IMR-90 (cell line): Measurements from ENCODE around the gene TEKT4. TPM values are rescaled to one million over a fixed set of nuclear protein-coding genes. Genes with fewer than 3 reads are reported as not detected.

ENCODE experiments used
- ATAC-seq: fragments of 200-7000 bp; cut with Tn5 transposase; 2 replicates; pipeline ENCODE4 v1.9.1; 2020; ENCODE audit warnings: low read depth, mild to moderate bottlenecking, moderate library complexity
- BruUV-seq: library from RNA; stranded (reverse); fragments of 400-500 nt; replicated peaks from 2 replicates; lab custom pipeline; 2021; lab: Mats Ljungman, UMichigan
- CTCF ChIA-PET: fragments of 300-600 bp; formaldehyde crosslinking; extraction: SDS; loops from one replicate; lab custom pipeline; 2021; ENCODE audit warnings: antibody characterized with exemption; lab: Yijun Ruan, JAX
- POLR2A ChIA-PET: fragments of 300-600 bp; sonication (Branson Sonifier 250); formaldehyde crosslinking; loops from one replicate; lab custom pipeline; 2022; ENCODE audit warnings: antibody characterized with exemption; ENCODE audit not compliant: unreplicated experiment; lab: Charles Lee
- DNase-seq: peaks from one replicate; pipeline ENCODE4 v3.0.0; 2013
- H2AFZ ChIP-seq: replicated peaks from 2 replicates; pipeline ENCODE3; 2013; ENCODE audit warnings: low read length, mild to moderate bottlenecking; ENCODE audit not compliant: poor library complexity
- H2AK5ac ChIP-seq: 2 replicates; pipeline ENCODE4 v1.6.1; 2013; ENCODE audit warnings: low read depth, low read length, inconsistent platforms
- H2AK9ac ChIP-seq: replicated peaks from 2 replicates; pipeline ENCODE3; 2013; ENCODE audit warnings: mild to moderate bottlenecking, low read depth, low read length, moderate library complexity; ENCODE audit not compliant: poor library complexity
- H2BK120ac ChIP-seq: 2 replicates; pipeline ENCODE4 v1.6.1; 2013; ENCODE audit warnings: low read depth, low read length, inconsistent platforms
- H2BK15ac ChIP-seq: 3 replicates; pipeline ENCODE4 v1.6.1; 2013; ENCODE audit warnings: low read depth, low read length, inconsistent platforms
- H2BK20ac ChIP-seq: 2 replicates; pipeline ENCODE4 v1.6.1; 2013; ENCODE audit warnings: low read depth, mild to moderate bottlenecking, inconsistent platforms, low read length, moderate library complexity
- H2BK5ac ChIP-seq: 2 replicates; pipeline ENCODE4 v1.6.1; 2013; ENCODE audit warnings: mild to moderate bottlenecking, low read depth, low read length, inconsistent platforms; ENCODE audit not compliant: poor library complexity, severe bottlenecking
- H3K14ac ChIP-seq: replicated peaks from 2 replicates; pipeline ENCODE4 v1.6.1; 2013; ENCODE audit warnings: low read depth, low read length, inconsistent platforms
- H3K18ac ChIP-seq: 2 replicates; pipeline ENCODE4 v1.6.1; 2013; ENCODE audit warnings: low read depth, low read length, control low read depth
- H3K23ac ChIP-seq: 2 replicates; pipeline ENCODE4 v1.6.1; 2013; ENCODE audit warnings: low read depth, low read length, inconsistent platforms
- H3K27ac ChIP-seq: 2 replicates; pipeline ENCODE4 v1.5.1; 2013; ENCODE audit warnings: mild to moderate bottlenecking, control low read depth, low read length; ENCODE audit not compliant: insufficient read depth
- H3K27me3 ChIP-seq: 2 replicates; pipeline ENCODE4 v1.6.1; 2013; ENCODE audit warnings: low read length; ENCODE audit not compliant: control insufficient read depth, insufficient read depth
- H3K36me3 ChIP-seq: 2 replicates; pipeline ENCODE4 v1.6.1; 2013; ENCODE audit warnings: low read length, mixed read lengths; ENCODE audit not compliant: control insufficient read depth, insufficient read depth
- H3K4ac ChIP-seq: 2 replicates; pipeline ENCODE4 v1.6.1; 2013; ENCODE audit warnings: low read depth, low read length, inconsistent platforms
- H3K4me1 ChIP-seq: 2 replicates; pipeline ENCODE4 v1.6.1; 2013; ENCODE audit warnings: low read length, mixed read lengths; ENCODE audit not compliant: control insufficient read depth, insufficient read depth
- H3K4me2 ChIP-seq: 2 replicates; pipeline ENCODE4 v1.6.1; 2013; ENCODE audit warnings: low read depth, mild to moderate bottlenecking, control low read depth, low read length, moderate library complexity
- H3K4me3 ChIP-seq: 2 replicates; pipeline ENCODE4 v1.5.1; 2013; ENCODE audit warnings: low read depth, mild to moderate bottlenecking, control low read depth, low read length, moderate library complexity; ENCODE audit not compliant: insufficient read depth
- H3K56ac ChIP-seq: 2 replicates; pipeline ENCODE4 v1.6.1; 2013; ENCODE audit warnings: low read length, inconsistent platforms; ENCODE audit not compliant: insufficient read depth; ENCODE audit errors: extremely low read depth
- H3K79me1 ChIP-seq, 2 experiments: 2 replicates each; pipeline ENCODE4 v1.6.1; 2013; ENCODE audit warnings: low read length in 2 of 2, inconsistent platforms in 1 of 2, low read depth in 1 of 2
- H3K9ac ChIP-seq: 2 replicates; pipeline ENCODE4 v1.6.1; 2013; ENCODE audit warnings: low read depth, low read length, control low read depth
- H3K9me1 ChIP-seq: 2 replicates; pipeline ENCODE4 v1.6.1; 2013; ENCODE audit warnings: low read length, inconsistent platforms; ENCODE audit not compliant: insufficient read depth
- H3K9me3 ChIP-seq: 2 replicates; pipeline ENCODE4 v1.6.1; 2013; ENCODE audit warnings: low read length; ENCODE audit not compliant: control insufficient read depth, insufficient read depth
- H4K20me1 ChIP-seq: 2 replicates; pipeline ENCODE4 v1.6.1; 2013; ENCODE audit warnings: low read length, inconsistent platforms; ENCODE audit not compliant: insufficient read depth
- H4K5ac ChIP-seq: 2 replicates; pipeline ENCODE4 v1.6.1; 2013; ENCODE audit warnings: mild to moderate bottlenecking, low read depth, low read length, control low read depth
- H4K8ac ChIP-seq, 2 experiments: 2 replicates each; pipeline ENCODE4 v1.6.1; 2013; ENCODE audit warnings: low read depth in 2 of 2, low read length in 2 of 2, control low read depth in 1 of 2, inconsistent platforms in 1 of 2
- H4K91ac ChIP-seq: 2 replicates; pipeline ENCODE4 v1.6.1; 2013; ENCODE audit warnings: low read depth, low read length, inconsistent platforms; ENCODE audit not compliant: insufficient read depth
- CHD1 ChIP-seq: IDR thresholded peaks from 2 replicates; pipeline ENCODE4 v1.6.1; 2012; ENCODE audit warnings: low read depth, low read length, improper control_type of control experiment
- MAFK ChIP-seq: IDR thresholded peaks from 2 replicates; pipeline ENCODE4 v1.6.1; 2012; ENCODE audit warnings: low read depth, low read length, improper control_type of control experiment
- MXI1 ChIP-seq: IDR thresholded peaks from 2 replicates; pipeline ENCODE4 v1.6.1; 2012; ENCODE audit warnings: low read depth, mild to moderate bottlenecking, low read length, moderate library complexity, borderline replicate concordance
- POLR2A ChIP-seq: IDR thresholded peaks from 2 replicates; pipeline ENCODE4 v1.6.1; 2012; ENCODE audit warnings: mild to moderate bottlenecking, low read depth, low read length
- RFX5 ChIP-seq: IDR thresholded peaks from 2 replicates; pipeline ENCODE4 v1.8.0; 2012; ENCODE audit warnings: low read depth, mild to moderate bottlenecking, low read length, moderate library complexity
- SMC3 ChIP-seq: fragments of 150-350 bp; IDR thresholded peaks from 2 replicates; pipeline ENCODE4 v1.6.1; 2016; ENCODE audit warnings: low read depth, mild to moderate bottlenecking, antibody characterized with exemption, low read length, moderate library complexity
- WGBS, 2 experiments: methylation state at CpG; one replicate each; pipeline versions ENCODE4 v1.1.5 to v1.1.7; 2013; ENCODE audit warnings: missing lambda C conversion rate in 2 of 2; ENCODE audit not compliant: insufficient read length in 1 of 2; ENCODE audit errors: extremely low coverage in 2 of 2; 5-methylcytosine and 5-hydroxymethylcytosine counted together
- dilution Hi-C: fragments of 300-500 bp; cut with HindIII; formaldehyde crosslinking; loops from one replicate; pipeline ENCODE4 v1.14.3; 2018; ENCODE audit warnings: low sequenced_read_pairs; ENCODE audit not compliant: unreplicated experiment
- in situ Hi-C: fragments of 300-500 bp; cut with MboI; formaldehyde crosslinking; loops from 3 replicates; pipeline ENCODE4 v1.14.3; 2019; ENCODE audit warnings: low sequenced_read_pairs, inconsistent platforms, mixed read lengths
- intact Hi-C: fragments of 100-400 bp; cut with micrococcal nuclease; formaldehyde crosslinking; loops from 2 replicates; pipeline ENCODE4 v1.10.0; 2022
- polyA plus RNA-seq, 3 experiments: library from polyadenylated mRNA; depleted of rRNA; stranded (reverse); fragments of >200 nt; gene quantifications; 2 replicates each; pipeline ENCODE4 v1.2.3, GENCODE V29; 2012; ENCODE audit warnings: low replicate concordance in 1 of 3
- total RNA-seq: library from RNA; depleted of rRNA; stranded (reverse); fragments of >200 nt; gene quantifications from 2 replicates; pipeline ENCODE4 v1.2.3, GENCODE V29; 2012

TEKT4 gene
- total and polyA plus RNA-seq, 2 of the 4 experiments (the other 2 are of a cell fraction), result not detected

DNA sequence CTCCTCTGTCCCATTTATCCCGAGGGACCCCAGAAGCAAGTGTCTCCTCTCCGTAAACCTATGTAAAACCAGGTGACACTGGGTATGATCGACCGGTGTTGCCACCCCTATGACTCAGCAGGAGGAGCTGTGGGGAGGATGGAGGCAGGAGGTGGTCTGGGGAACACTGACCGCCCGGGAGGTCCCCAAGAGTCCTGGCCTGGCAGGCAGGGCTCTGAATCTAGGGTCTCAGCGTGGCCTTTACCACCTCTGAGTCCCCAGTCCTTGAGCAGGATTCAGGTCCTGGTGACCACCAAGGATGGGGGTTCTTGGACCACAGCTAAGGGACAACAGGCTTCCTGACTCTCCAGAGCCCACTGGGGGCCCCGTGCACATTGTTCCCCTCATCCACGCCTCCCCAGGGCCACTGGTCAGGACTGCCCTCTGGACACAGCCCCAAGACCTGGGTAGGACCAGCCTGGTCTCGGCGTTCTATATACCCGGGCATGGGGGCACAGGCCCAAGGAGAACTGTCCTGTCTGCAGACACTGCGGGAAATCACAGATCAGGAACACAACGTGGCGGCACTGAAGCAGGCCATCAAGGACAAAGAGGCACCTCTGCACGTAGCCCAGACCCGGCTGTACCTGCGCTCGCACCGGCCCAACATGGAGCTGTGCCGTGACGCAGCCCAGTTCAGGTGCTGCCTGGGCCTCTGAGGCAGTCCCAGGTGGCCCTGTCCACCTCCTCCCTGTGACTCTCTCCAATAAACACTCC lies 4.0 kb downstream of the TEKT4 start:
- Histone ChIP-seq H4K5ac (no peak overlapping the region), H2BK5ac (no peak overlapping the region), H4K20me1 (no peaks in the 10 kb centered on the region), H3K18ac (no peak overlapping the region), H3K9me3 (no peaks in the 10 kb centered on the region), H3K56ac (no peak overlapping the region), H4K8ac (no peak overlapping the region), H3K79me1 (no peaks in the 10 kb centered on the region), H3K27me3 (peaks cover 2% of the 10 kb centered on the region; the same call in 1 of the 2 replicates), H2AK9ac (no peak overlapping the region), H3K23ac (no peak overlapping the region), H3K36me3 (no peaks in the 10 kb centered on the region), H3K4me3 (no peak overlapping the region), H4K91ac (no peak overlapping the region), H3K4me2 (no peak overlapping the region), H2BK120ac (no peak overlapping the region), H2BK15ac (no peak overlapping the region), H2AK5ac (no peak overlapping the region), H3K4me1 (no peaks in the 10 kb centered on the region), H2AFZ (no peak overlapping the region), H3K9ac (no peak overlapping the region), H3K14ac (no peak overlapping the region), H3K27ac (no peak overlapping the region), H2BK20ac (no peak overlapping the region), H3K4ac (no peak overlapping the region), H3K9me1 (no peaks in the 10 kb centered on the region)
- dilution Hi-C loops (no loop called here), intact Hi-C loops (loop anchor here (2.0 kb wide), 1 partner anchor 82 kb away; no protein-coding TSS in a partner anchor), in situ Hi-C loops (no loop called here)
- WGBS, 2 experiments, result 76% methylated on average over 9 of the region's 22 CpGs; no CpG with 5 or more reads in 1 of the 2 experiments
- ATAC-seq (no peak), DNase-seq (no peak)
- TF ChIP-seq POLR2A (no peak), RFX5 (no peak), SMC3 (no peak), CHD1 (no peak), MXI1 (no peak), MAFK (no peak)
- no TSS peak for BruUV-seq
- CTCF ChIA-PET, result no interaction called here
- POLR2A ChIA-PET, result no interaction called here
